Activated CD4-positive, alpha-beta memory T cell treated with anti-CD3 and anti-CD28 coated beads for 36 hours (primary cell): Measurements from ENCODE around the gene CCDC85A. TPM values are rescaled to one million over a fixed set of nuclear protein-coding genes. Genes with fewer than 3 reads are reported as not detected.

Source experiments
- CTCF ChIA-PET: fragments of 350-600 bp; sonication (Branson Sonifier 250); formaldehyde crosslinking; loops from one replicate; lab custom pipeline; 2021; ENCODE audit warnings: antibody characterized with exemption, inconsistent platforms; lab: Charles Lee
- POLR2A ChIA-PET: fragments of 350-600 bp; sonication (Branson Sonifier 250); formaldehyde crosslinking; loops from one replicate; lab custom pipeline; 2021; ENCODE audit warnings: antibody characterized with exemption; lab: Charles Lee
- DNase-seq: peaks from one replicate; pipeline ENCODE4 v3.0.0-alpha.2; 2020
- H3K27ac Mint-ChIP-seq: one replicate; pipeline ENCODE4 v1.8.0; 2021; ENCODE audit warnings: mixed read lengths
- H3K27me3 Mint-ChIP-seq: one replicate; pipeline ENCODE4 v1.8.0; 2021; ENCODE audit warnings: mixed read lengths
- H3K36me3 Mint-ChIP-seq: one replicate; pipeline ENCODE4 v1.8.0; 2021; ENCODE audit warnings: mixed read lengths
- H3K4me1 Mint-ChIP-seq: one replicate; pipeline ENCODE4 v1.8.0; 2021; ENCODE audit warnings: low read depth, mixed read lengths
- H3K4me3 Mint-ChIP-seq: one replicate; pipeline ENCODE4 v1.8.0; 2021; ENCODE audit warnings: mild to moderate bottlenecking, mixed read lengths
- H3K9me3 Mint-ChIP-seq: one replicate; pipeline ENCODE4 v1.8.0; 2021; ENCODE audit warnings: mixed read lengths
- intact Hi-C: fragments of 100-400 bp; cut with micrococcal nuclease; formaldehyde crosslinking; loops from one replicate; pipeline ENCODE4 v1.15.1; 2023
- total RNA-seq, 2 experiments: library from RNA; stranded (reverse); gene quantifications; one replicate each; pipeline ENCODE4 v1.2.3, GENCODE V29; 2021

Gene CCDC85A
- total RNA-seq, 2 experiments from 2014 or later, result not detected

DNA sequence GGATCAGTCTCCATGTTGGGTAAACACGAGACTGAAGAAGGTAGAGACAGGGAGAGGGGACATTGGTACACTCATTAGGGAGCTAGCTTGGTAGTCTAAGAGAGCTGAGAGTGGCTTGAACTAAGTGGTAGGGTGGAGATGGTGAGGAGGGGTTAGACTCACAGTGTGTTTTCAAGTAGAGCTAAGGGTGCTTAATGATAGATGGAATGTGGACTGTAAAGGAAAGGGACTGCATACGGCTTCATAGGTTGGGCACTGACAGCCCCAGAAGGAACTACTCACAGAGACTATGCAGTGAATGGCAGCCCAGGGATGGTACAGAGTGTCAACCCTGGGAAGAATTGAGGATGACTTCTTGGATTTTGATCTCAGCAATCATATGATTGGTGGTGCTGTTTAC is 178.1 kb downstream of the CCDC85A start:
- peaks cover 9% of the 10 kb centered on the region for H3K9me3 Mint-ChIP-seq
- no peak overlapping the region for H3K4me3 Mint-ChIP-seq
- ChIA-PET CTCF (no interaction called here), POLR2A (no interaction called here)
- intact Hi-C loops, result no loop called here
- no peaks in the 10 kb centered on the region for H3K4me1 Mint-ChIP-seq
- no peaks in the 10 kb centered on the region for H3K27me3 Mint-ChIP-seq
- no peak overlapping the region for H3K27ac Mint-ChIP-seq
- no peak for DNase-seq
- no peaks in the 10 kb centered on the region for H3K36me3 Mint-ChIP-seq

DNA sequence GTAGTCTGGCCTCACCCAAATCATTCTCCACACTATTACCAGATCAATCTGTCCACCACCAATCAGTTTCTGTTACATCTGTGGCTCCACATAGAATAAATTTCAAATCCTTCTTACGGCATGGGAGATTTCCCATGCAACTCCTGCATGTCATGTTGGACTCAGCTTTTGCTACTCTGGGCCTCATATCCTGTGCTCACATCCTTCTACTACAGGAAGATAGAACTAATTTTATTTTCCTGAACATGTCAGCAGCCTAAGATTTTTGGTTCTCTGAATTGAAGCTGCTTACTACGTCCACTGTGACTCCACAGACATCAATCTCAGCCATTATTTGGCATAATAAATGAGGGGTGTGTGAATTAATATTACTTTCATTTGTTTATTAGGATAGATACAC is 181.1 kb downstream of the CCDC85A start:
- H3K27me3 Mint-ChIP-seq, result no peaks in the 10 kb centered on the region
- H3K36me3 Mint-ChIP-seq, result no peaks in the 10 kb centered on the region
- H3K27ac Mint-ChIP-seq, result no peak overlapping the region
- ChIA-PET POLR2A (no interaction called here), CTCF (no interaction called here)
- no peak overlapping the region for H3K4me3 Mint-ChIP-seq
- no peaks in the 10 kb centered on the region for H3K4me1 Mint-ChIP-seq
- no peak for DNase-seq
- intact Hi-C loops, result no loop called here
- H3K9me3 Mint-ChIP-seq, result peaks cover 4% of the 10 kb centered on the region

DNA sequence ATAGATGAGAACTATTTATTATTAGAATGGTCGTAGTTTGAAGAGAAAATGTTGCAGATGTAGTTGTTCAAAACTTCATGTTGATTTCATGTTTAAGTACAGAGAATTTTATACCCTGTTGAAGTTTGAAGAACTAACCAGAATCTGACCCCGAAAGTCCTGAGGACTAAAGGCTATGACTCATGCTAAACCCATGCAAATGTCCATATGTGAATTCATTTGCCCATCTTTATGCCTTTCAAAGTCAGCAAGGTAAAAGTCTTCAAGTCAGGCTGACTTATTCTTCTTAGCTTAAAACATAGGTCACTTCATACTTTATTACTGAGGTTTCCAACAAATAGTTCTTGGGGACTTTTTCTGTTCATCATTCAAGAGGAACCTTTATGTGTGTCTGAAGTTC is 185.5 kb downstream of the CCDC85A start:
- no peaks in the 10 kb centered on the region for H3K4me1 Mint-ChIP-seq
- no peak overlapping the region for H3K4me3 Mint-ChIP-seq
- no peak overlapping the region for H3K27ac Mint-ChIP-seq
- no peaks in the 10 kb centered on the region for H3K36me3 Mint-ChIP-seq
- no peak for DNase-seq
- intact Hi-C loops, result no loop called here
- H3K27me3 Mint-ChIP-seq, result no peaks in the 10 kb centered on the region
- ChIA-PET POLR2A (no interaction called here), CTCF (no interaction called here)
- H3K9me3 Mint-ChIP-seq, result peaks cover 3% of the 10 kb centered on the region

- no peaks in the 10 kb centered on the region for H3K4me1 Mint-ChIP-seq
- no peak overlapping the region for H3K4me3 Mint-ChIP-seq
- intact Hi-C loops, result no loop called here
- no peak for DNase-seq
- no peak overlapping the region for H3K27ac Mint-ChIP-seq
- H3K9me3 Mint-ChIP-seq, result peaks cover 6% of the 10 kb centered on the region
- POLR2A ChIA-PET, result no interaction called here
- CTCF ChIA-PET, result no interaction called here
- H3K27me3 Mint-ChIP-seq, result no peaks in the 10 kb centered on the region
- no peaks in the 10 kb centered on the region for H3K36me3 Mint-ChIP-seq
These were observed 188.4 kb downstream of the CCDC85A start for GRCh38 chr2:56372071-56372656.

DNA sequence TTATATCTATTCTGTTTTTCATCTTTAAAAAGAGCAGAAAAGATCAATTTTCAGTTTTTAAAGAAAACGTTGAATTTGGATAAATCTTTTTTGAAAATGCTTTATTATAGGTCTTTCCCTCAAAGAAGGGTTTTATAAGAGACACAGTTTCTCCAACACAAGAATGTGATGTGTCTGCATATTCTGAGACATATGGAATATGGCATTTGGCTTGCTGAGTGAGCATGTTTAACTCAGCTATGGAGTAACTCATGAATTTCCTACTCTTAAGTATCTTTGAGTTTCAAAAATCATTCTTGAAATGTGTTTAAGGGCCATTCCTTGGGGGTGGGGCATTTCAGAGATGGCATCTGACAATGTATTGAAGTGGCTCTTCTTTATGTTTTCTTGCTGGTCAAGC is 191.5 kb downstream of the CCDC85A start:
- POLR2A ChIA-PET, result no interaction called here
- Mint-ChIP-seq H3K36me3 (no peaks in the 10 kb centered on the region), H3K27me3 (no peaks in the 10 kb centered on the region), H3K4me3 (no peak overlapping the region), H3K4me1 (no peaks in the 10 kb centered on the region), H3K9me3 (peaks cover 6% of the 10 kb centered on the region), H3K27ac (no peak overlapping the region)
- no peak for DNase-seq
- CTCF ChIA-PET, result no interaction called here
- intact Hi-C loops, result no loop called here

DNA sequence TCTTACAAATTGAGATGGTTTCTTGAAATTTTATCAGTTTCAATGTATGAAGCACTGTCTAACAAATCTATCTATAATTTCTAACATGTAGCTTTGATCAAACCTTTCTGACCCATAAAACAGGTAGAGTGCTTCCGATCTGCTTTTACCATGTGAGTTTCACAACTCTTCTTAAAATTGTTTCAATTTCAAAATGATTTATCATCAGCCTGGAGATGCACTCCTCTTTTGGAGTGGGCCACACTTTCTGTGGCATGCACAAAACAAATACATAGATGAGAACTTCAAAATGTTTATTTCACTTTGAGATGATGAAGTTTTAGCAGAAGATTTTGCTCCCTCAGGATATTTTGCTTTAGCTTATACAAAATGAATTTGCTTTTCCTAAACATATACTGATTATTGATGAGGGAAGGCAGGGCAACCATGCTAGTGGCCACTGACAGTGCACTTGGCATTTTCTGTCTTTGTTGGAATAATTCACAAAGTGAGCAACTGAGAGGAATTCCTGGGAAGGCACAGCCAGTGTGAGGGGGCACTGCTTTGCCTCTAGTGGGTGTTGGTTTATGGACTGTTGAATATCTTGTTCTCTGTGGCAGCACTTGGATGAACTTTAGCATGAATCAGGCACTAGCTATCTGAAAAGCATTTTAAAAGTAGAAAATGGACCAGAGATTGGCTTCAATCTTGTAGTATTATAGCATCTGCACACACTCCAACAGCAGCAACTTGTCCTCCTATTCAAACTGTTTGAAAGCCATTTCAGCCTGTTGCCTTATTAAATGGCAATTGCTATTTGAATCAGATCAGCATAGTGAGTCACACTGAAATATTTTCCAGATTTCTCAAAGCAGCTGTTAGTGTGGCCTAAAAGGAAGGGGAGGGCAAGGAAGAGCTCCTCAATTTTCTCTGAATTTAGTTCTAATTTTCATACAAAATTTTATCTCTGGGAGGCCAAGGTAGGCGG is 193.2 kb downstream of the CCDC85A start:
- no peaks in the 10 kb centered on the region for H3K36me3 Mint-ChIP-seq
- CTCF ChIA-PET, result no interaction called here
- intact Hi-C loops, result no loop called here

DNA sequence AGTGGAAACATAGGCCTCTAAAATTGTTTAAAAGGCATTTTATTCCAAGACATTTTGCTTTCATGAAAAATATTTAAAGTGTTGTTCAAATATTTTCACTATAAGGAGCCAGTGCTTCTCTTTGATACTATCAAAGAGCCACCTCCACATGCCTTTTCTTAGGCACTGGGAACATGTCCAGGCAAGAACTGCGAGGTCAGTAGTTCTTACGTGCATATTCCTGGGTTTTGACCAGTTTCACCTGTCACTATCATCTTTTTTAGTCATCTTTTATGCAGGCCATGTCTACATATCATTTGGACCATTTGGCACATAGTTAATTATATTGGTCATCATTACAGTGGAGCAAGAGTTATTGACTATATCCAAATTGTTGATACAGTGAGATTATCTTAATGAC is 195.3 kb downstream of the CCDC85A start:
- no peaks in the 10 kb centered on the region for H3K4me1 Mint-ChIP-seq
- H3K27me3 Mint-ChIP-seq, result no peaks in the 10 kb centered on the region
- ChIA-PET POLR2A (no interaction called here), CTCF (no interaction called here)
- H3K4me3 Mint-ChIP-seq, result no peak overlapping the region
- no peaks in the 10 kb centered on the region for H3K36me3 Mint-ChIP-seq
- H3K9me3 Mint-ChIP-seq, result peaks cover 6% of the 10 kb centered on the region
- intact Hi-C loops, result no loop called here
- no peak for DNase-seq
- no peak overlapping the region for H3K27ac Mint-ChIP-seq

More for the DNA sequence above, 193.2 kb downstream of the CCDC85A start:
- no peak overlapping the region for H3K4me3 Mint-ChIP-seq
- no peaks in the 10 kb centered on the region for H3K4me1 Mint-ChIP-seq
- no peak for DNase-seq
- H3K9me3 Mint-ChIP-seq, result peaks cover 6% of the 10 kb centered on the region
- H3K27me3 Mint-ChIP-seq, result no peaks in the 10 kb centered on the region
- no peak overlapping the region for H3K27ac Mint-ChIP-seq
- POLR2A ChIA-PET, result no interaction called here

GRCh38 chr2:56380861-56381260 is 197.1 kb downstream of the CCDC85A start:
- Mint-ChIP-seq H3K27ac (no peak overlapping the region), H3K27me3 (no peaks in the 10 kb centered on the region), H3K36me3 (no peaks in the 10 kb centered on the region), H3K4me3 (no peak overlapping the region), H3K9me3 (peaks cover 6% of the 10 kb centered on the region), H3K4me1 (no peaks in the 10 kb centered on the region)
- POLR2A ChIA-PET, result no interaction called here
- DNase-seq, result no peak
- intact Hi-C loops, result no loop called here
- CTCF ChIA-PET, result no interaction called here

DNA sequence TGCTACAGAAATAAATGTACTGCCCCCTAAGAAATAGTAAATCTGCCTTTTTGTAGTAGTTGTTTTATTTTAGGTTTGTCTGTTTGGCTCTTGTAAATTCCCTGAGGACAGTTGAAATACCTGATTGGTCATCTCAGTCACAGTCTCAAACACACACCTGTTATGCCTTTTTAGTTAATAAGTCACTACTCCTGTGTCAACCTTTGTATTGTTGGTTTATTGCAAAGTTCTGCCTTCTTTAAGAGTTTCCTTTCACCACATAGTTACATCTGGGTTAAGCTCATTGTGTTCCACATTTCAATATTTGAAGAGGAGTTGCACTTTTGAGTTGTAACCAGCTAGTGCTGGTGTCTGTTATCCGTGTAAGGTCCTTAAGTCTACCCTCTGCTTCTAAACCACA is 198.7 kb downstream of the CCDC85A start:
- no peak overlapping the region for H3K27ac Mint-ChIP-seq
- H3K4me3 Mint-ChIP-seq, result no peak overlapping the region
- CTCF ChIA-PET, result interaction anchor here (0.6 kb wide), 1 partner anchor 593 kb away, joined by 3 read pairs; no protein-coding TSS in a partner anchor
- H3K27me3 Mint-ChIP-seq, result no peaks in the 10 kb centered on the region
- no peak for DNase-seq
- POLR2A ChIA-PET, result no interaction called here
- no peaks in the 10 kb centered on the region for H3K36me3 Mint-ChIP-seq
- H3K4me1 Mint-ChIP-seq, result no peaks in the 10 kb centered on the region
- H3K9me3 Mint-ChIP-seq, result peaks cover 4% of the 10 kb centered on the region
- intact Hi-C loops, result no loop called here

DNA sequence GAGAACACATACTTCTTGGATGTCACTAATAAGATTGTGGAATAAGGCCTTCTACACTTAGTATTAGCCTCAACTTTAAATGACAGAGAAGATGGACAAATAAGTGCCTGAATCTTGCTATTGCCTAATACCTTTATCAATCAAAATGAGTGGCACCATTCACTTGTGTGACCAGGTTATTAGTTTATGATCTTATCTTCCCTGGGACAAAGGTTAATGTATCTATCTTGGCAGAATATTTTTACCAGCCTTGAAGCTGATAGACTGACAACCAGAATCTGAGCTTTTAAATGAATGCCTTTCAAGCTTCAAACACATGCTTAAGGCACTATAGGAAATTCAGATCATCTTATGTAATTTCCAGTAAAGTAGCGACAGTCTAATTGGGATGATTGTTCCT is 202.9 kb downstream of the CCDC85A start:
- Mint-ChIP-seq H3K4me3 (no peak overlapping the region), H3K27ac (no peak overlapping the region), H3K9me3 (peaks cover 11% of the 10 kb centered on the region), H3K27me3 (no peaks in the 10 kb centered on the region), H3K4me1 (no peaks in the 10 kb centered on the region), H3K36me3 (no peaks in the 10 kb centered on the region)
- DNase-seq, result no peak
- intact Hi-C loops, result no loop called here
- CTCF ChIA-PET, result no interaction called here
- POLR2A ChIA-PET, result no interaction called here

- H3K9me3 Mint-ChIP-seq, result peaks cover 11% of the 10 kb centered on the region
- ChIA-PET CTCF (no interaction called here), POLR2A (no interaction called here)
- H3K36me3 Mint-ChIP-seq, result no peaks in the 10 kb centered on the region
- no peak overlapping the region for H3K4me3 Mint-ChIP-seq
- no peaks in the 10 kb centered on the region for H3K4me1 Mint-ChIP-seq
- H3K27me3 Mint-ChIP-seq, result no peaks in the 10 kb centered on the region
- no peak for DNase-seq
- intact Hi-C loops, result no loop called here
- H3K27ac Mint-ChIP-seq, result no peak overlapping the region
These were observed 206.9 kb downstream of the CCDC85A start for GRCh38 chr2:56390644-56391043.

GRCh38 chr2:56410140-56410539 is 226.3 kb downstream of the CCDC85A start:
- no peak overlapping the region for H3K4me3 Mint-ChIP-seq
- no peak overlapping the region for H3K27ac Mint-ChIP-seq
- intact Hi-C loops, result no loop called here

More at GRCh38 chr2:56410140-56410539, 226.3 kb downstream of the CCDC85A start:
- H3K27me3 Mint-ChIP-seq, result no peaks in the 10 kb centered on the region
- CTCF ChIA-PET, result no interaction called here
- DNase-seq, result no peak
- POLR2A ChIA-PET, result no interaction called here
- no peaks in the 10 kb centered on the region for H3K36me3 Mint-ChIP-seq
- no peaks in the 10 kb centered on the region for H3K4me1 Mint-ChIP-seq
- peaks cover 11% of the 10 kb centered on the region for H3K9me3 Mint-ChIP-seq
